ENCODE measurements around the gene GRIN3B. TPM values are rescaled to one million over a fixed set of nuclear protein-coding genes. Genes with fewer than 3 reads are reported as not detected.

Gene GRIN3B
- total and polyA plus RNA-seq, 9 of the 15 experiments (the other 6 are each of a cell fraction or from before 2014, with no cell fraction given): 0.06 to 0.95 (median 0.19) TPM; not detected in 6

DNA sequence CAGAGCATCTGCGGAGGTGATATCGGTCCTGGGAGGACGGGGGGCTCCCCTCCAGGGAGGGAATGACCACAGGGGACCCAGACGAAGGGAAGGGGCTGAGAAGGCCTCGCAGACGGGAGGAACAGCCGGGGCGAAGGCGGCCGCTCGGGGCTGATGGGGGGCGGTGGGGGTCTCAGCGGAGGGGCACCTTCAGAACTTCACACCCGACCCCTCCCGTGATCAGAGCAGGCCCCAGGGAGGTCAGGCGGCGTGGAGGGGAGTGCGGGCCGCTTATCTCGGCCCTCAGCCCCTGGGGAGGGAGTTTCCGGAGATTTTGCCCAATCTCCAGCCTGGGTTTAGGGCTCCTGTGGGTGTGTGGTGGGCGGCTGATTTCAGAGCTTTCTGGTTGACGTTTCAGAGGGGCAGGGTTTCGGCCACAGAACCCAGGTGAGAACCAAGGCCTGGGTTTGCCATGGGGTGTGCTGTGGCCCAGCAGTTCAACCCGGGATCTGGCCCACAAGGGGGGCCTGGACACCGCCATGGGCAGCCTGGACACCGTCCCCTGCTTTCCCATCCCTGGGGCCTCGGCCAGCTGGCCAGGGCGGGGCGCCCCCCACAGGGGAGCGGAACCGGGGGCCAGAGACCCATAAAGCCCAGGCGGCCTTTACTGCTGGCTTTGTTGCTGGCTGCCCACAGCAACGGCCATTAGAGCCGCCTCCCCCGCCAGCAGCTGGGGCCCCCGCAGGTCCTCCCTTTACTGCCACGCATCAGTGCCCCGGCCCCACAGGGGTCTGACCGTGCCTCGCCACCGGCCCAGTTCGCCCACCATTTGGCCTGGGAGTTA is 45.3 kb upstream of the GRIN3B start (continued):
- no peak for TF ChIP-seq GTF2E2 (tag; IDR thresholded peaks at IDR 0.05)
- TF ChIP-seq CHD4 (IDR thresholded peaks at IDR 0.05; ENCODE audit: insufficient read depth, insufficient replicate concordance, low read depth, low read length, poor library complexity, severe bottlenecking): no peak
- no peak for TF ChIP-seq ELK3 (CRISPR knock-in tag; IDR thresholded peaks at IDR 0.05)
- no peak for TF ChIP-seq GATAD2B (IDR thresholded peaks at IDR 0.05; ENCODE audit: borderline replicate concordance)
- no peak for TF ChIP-seq PPARD (CRISPR knock-in tag; IDR thresholded peaks at IDR 0.05)
- TF ChIP-seq SMAD4 (CRISPR knock-in tag; conservative IDR thresholded peaks at IDR 0.05): peak; percentile 65; the same call in 1 of the 2 replicates
- TF ChIP-seq CBX2 (IDR thresholded peaks at IDR 0.05; ENCODE audit: insufficient read depth, low read length, poor library complexity, severe bottlenecking): no peak
- TF ChIP-seq, protein P1, sequence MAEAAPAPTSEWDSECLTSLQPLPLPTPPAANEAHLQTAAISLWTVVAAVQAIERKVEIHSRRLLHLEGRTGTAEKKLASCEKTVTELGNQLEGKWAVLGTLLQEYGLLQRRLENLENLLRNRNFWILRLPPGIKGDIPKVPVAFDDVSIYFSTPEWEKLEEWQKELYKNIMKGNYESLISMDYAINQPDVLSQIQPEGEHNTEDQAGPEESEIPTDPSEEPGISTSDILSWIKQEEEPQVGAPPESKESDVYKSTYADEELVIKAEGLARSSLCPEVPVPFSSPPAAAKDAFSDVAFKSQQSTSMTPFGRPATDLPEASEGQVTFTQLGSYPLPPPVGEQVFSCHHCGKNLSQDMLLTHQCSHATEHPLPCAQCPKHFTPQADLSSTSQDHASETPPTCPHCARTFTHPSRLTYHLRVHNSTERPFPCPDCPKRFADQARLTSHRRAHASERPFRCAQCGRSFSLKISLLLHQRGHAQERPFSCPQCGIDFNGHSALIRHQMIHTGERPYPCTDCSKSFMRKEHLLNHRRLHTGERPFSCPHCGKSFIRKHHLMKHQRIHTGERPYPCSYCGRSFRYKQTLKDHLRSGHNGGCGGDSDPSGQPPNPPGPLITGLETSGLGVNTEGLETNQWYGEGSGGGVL (CRISPR knock-in tag; IDR thresholded peaks at IDR 0.05): no peak
- TF ChIP-seq FOXK2 (conservative IDR thresholded peaks at IDR 0.05 in 1 of 2, IDR thresholded peaks at IDR 0.05 in 1 of 2; ENCODE audit: low read depth in 2 of 2): no peak
- TF ChIP-seq, protein P2, sequence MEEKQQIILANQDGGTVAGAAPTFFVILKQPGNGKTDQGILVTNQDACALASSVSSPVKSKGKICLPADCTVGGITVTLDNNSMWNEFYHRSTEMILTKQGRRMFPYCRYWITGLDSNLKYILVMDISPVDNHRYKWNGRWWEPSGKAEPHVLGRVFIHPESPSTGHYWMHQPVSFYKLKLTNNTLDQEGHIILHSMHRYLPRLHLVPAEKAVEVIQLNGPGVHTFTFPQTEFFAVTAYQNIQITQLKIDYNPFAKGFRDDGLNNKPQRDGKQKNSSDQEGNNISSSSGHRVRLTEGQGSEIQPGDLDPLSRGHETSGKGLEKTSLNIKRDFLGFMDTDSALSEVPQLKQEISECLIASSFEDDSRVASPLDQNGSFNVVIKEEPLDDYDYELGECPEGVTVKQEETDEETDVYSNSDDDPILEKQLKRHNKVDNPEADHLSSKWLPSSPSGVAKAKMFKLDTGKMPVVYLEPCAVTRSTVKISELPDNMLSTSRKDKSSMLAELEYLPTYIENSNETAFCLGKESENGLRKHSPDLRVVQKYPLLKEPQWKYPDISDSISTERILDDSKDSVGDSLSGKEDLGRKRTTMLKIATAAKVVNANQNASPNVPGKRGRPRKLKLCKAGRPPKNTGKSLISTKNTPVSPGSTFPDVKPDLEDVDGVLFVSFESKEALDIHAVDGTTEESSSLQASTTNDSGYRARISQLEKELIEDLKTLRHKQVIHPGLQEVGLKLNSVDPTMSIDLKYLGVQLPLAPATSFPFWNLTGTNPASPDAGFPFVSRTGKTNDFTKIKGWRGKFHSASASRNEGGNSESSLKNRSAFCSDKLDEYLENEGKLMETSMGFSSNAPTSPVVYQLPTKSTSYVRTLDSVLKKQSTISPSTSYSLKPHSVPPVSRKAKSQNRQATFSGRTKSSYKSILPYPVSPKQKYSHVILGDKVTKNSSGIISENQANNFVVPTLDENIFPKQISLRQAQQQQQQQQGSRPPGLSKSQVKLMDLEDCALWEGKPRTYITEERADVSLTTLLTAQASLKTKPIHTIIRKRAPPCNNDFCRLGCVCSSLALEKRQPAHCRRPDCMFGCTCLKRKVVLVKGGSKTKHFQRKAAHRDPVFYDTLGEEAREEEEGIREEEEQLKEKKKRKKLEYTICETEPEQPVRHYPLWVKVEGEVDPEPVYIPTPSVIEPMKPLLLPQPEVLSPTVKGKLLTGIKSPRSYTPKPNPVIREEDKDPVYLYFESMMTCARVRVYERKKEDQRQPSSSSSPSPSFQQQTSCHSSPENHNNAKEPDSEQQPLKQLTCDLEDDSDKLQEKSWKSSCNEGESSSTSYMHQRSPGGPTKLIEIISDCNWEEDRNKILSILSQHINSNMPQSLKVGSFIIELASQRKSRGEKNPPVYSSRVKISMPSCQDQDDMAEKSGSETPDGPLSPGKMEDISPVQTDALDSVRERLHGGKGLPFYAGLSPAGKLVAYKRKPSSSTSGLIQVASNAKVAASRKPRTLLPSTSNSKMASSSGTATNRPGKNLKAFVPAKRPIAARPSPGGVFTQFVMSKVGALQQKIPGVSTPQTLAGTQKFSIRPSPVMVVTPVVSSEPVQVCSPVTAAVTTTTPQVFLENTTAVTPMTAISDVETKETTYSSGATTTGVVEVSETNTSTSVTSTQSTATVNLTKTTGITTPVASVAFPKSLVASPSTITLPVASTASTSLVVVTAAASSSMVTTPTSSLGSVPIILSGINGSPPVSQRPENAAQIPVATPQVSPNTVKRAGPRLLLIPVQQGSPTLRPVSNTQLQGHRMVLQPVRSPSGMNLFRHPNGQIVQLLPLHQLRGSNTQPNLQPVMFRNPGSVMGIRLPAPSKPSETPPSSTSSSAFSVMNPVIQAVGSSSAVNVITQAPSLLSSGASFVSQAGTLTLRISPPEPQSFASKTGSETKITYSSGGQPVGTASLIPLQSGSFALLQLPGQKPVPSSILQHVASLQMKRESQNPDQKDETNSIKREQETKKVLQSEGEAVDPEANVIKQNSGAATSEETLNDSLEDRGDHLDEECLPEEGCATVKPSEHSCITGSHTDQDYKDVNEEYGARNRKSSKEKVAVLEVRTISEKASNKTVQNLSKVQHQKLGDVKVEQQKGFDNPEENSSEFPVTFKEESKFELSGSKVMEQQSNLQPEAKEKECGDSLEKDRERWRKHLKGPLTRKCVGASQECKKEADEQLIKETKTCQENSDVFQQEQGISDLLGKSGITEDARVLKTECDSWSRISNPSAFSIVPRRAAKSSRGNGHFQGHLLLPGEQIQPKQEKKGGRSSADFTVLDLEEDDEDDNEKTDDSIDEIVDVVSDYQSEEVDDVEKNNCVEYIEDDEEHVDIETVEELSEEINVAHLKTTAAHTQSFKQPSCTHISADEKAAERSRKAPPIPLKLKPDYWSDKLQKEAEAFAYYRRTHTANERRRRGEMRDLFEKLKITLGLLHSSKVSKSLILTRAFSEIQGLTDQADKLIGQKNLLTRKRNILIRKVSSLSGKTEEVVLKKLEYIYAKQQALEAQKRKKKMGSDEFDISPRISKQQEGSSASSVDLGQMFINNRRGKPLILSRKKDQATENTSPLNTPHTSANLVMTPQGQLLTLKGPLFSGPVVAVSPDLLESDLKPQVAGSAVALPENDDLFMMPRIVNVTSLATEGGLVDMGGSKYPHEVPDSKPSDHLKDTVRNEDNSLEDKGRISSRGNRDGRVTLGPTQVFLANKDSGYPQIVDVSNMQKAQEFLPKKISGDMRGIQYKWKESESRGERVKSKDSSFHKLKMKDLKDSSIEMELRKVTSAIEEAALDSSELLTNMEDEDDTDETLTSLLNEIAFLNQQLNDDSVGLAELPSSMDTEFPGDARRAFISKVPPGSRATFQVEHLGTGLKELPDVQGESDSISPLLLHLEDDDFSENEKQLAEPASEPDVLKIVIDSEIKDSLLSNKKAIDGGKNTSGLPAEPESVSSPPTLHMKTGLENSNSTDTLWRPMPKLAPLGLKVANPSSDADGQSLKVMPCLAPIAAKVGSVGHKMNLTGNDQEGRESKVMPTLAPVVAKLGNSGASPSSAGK (IDR thresholded peaks at IDR 0.05): peak; percentile 80
- TF ChIP-seq SUPT5H (IDR thresholded peaks at IDR 0.05): peak; percentile 13; the same call in 1 of the 2 replicates
- no peak for TF ChIP-seq ATF1 (CRISPR knock-in tag; IDR thresholded peaks at IDR 0.05)
- TF ChIP-seq ATF1 (tag; IDR thresholded peaks at IDR 0.05): peak; percentile 39; the same call in 1 of the 2 replicates

Data from K562 (cell line).